Gastroesophageal sphincter (tissue), 3 donors: Measurements from ENCODE around the gene CCDC150.

Source experiments
- CTCF ChIP-seq, 4 experiments: fragments of 200-600 bp in 2 of 4; fragments of 450-650 bp in 2 of 4; sonication (generic) in 1 of 4; IDR thresholded peaks; one replicate each; pipeline ENCODE4 v1.5.1; 2017 to 2019; ENCODE audit warnings: antibody characterized with exemption in 4 of 4, mild to moderate bottlenecking in 2 of 4, moderate library complexity in 2 of 4
- POLR2A ChIP-seq, 2 donors: fragments of 450-650 bp; IDR thresholded peaks; one replicate each; pipeline ENCODE4 v1.6.1; 2017; ENCODE audit warnings: antibody characterized with exemption in 2 of 2, mild to moderate bottlenecking in 2 of 2, moderate library complexity in 1 of 2

GRCh38 chr2:196590286-196590685, 49.2 kb upstream of the CCDC150 start:
- TF ChIP-seq CTCF (IDR thresholded peaks at IDR 0.05) (no peak), POLR2A (IDR thresholded peaks at IDR 0.05) (no peak)
